OCI-LY3 (cell line): ENCODE data around the gene ADGRB3.

Source experiments
- H2AFZ ChIP-seq: fragments of 200-600, 300-600 bp; shearing (Covaris generic); 2 replicates; pipeline ENCODE4 v1.6.0; 2014; ENCODE audit warnings: antibody characterized with exemption, low read depth, low read length
- H3K27ac ChIP-seq: fragments of 200-600, 300-600 bp; sonication (generic); 2 replicates; pipeline ENCODE4 v1.5.1; 2014; ENCODE audit warnings: mild to moderate bottlenecking, low read length, moderate library complexity, mixed read lengths
- H3K27me3 ChIP-seq: fragments of 200-600, 300-600 bp; sonication (generic); 2 replicates; pipeline ENCODE4 v1.6.1; 2014; ENCODE audit warnings: low read depth, low read length, mixed read lengths
- H3K36me3 ChIP-seq: fragments of 200-600, 300-600 bp; sonication (generic); replicated peaks from 2 replicates; pipeline ENCODE3; 2014; ENCODE audit warnings: low read depth, low read length, mixed read lengths
- H3K4me1 ChIP-seq: fragments of 300-600, 200-600 bp; sonication (generic); 2 replicates; pipeline ENCODE4 v1.6.1; 2014; ENCODE audit warnings: low read length, mixed read lengths
- H3K4me2 ChIP-seq: fragments of 200-600, 300-600 bp; sonication (generic); 2 replicates; pipeline ENCODE4 v1.6.1; 2014; ENCODE audit warnings: low read length, mixed read lengths
- H3K4me3 ChIP-seq: fragments of 300-600, 200-600 bp; sonication (generic); 2 replicates; pipeline ENCODE4 v1.5.1; 2014; ENCODE audit warnings: antibody characterized with exemption, mild to moderate bottlenecking, low read length, moderate library complexity
- H3K79me2 ChIP-seq: fragments of 300-600, 200-600 bp; shearing (Covaris generic); 2 replicates; pipeline ENCODE4 v1.6.1; 2014; ENCODE audit warnings: mild to moderate bottlenecking, low read length, mixed read lengths
- H3K9ac ChIP-seq: fragments of 300-600, 200-600 bp; shearing (Covaris generic); 2 replicates; pipeline ENCODE4 v1.6.0; 2014; ENCODE audit warnings: mild to moderate bottlenecking, low read length, moderate library complexity
- H3K9me3 ChIP-seq: fragments of 200-600, 300-600 bp; shearing (Covaris generic); 2 replicates; pipeline ENCODE4 v1.6.1; 2014; ENCODE audit warnings: low read length, mixed read lengths; ENCODE audit not compliant: insufficient read depth
- H4K20me1 ChIP-seq: fragments of 200-600, 300-600 bp; sonication (generic); 2 replicates; pipeline ENCODE4 v1.6.1; 2016; ENCODE audit warnings: low read length, mixed read lengths; ENCODE audit not compliant: insufficient read depth
- EZH2phosphoT487 ChIP-seq: fragments of 200-600 bp; shearing (Covaris generic); IDR thresholded peaks from 2 replicates; pipeline ENCODE4 v1.6.1; 2018; ENCODE audit warnings: antibody characterized with exemption, mixed run types, low read depth
- TF ChIP-seq, protein P1 (sequence below): fragments of 200-600, 300-600 bp; sonication (generic); IDR thresholded peaks from 2 replicates; pipeline ENCODE4 v1.5.1; 2014; ENCODE audit warnings: antibody characterized with exemption, low read length, low read depth

Gene ADGRB3

DNA sequence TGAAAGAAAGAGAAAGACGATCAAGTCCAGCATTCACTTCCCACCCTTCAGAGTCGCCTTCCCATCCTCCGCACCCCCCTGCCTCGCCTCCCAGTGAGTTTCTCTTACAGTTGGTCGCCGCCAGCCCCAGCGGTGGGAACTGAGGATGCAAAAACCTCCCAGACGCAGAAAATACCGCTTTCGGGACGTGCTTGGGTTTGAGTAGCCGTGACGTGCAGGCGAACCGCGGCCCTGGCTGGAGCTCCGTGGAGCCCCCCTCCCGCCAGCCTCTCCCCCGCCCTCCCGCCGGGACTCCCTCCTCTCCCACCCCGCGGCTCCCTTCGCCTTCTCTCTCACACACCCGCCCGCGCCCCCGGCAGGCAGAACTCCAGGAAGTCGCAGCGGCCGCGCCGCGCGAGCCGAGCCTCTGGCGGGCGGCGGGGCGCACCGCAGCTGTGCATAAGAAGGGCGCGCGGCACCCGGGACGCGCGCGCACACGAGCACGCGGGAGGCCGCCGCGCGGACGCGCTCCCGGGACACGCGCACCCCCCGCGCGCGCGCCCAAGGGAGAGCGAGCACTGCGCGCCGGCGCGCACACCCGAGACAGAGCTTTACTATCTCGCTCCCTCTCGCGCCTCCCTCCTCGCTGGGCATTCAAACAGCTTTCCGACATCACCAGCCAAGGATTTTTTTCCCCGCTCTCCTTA lies at the start of gene ADGRB3:
Gene ADGRB3, plus strand, starts transcription at position 557 of the 686 bp plus-strand sequence. CDS start 3,394 bp downstream, outside the sequence.
- H3K9ac ChIP-seq: peak within 1 kb of the TSS; percentile 69
- H3K27me3 ChIP-seq: 0 out of 2 replicates have a peak, but pooled peaks cover 6% of the 10 kb centered on the region
- H3K79me2 ChIP-seq: no peaks in the 10 kb centered on the region
- H3K27ac ChIP-seq: no peak within 1 kb of the TSS
- H3K4me2 ChIP-seq: peak within 1 kb of the TSS; percentile 76
- TF ChIP-seq, protein P1, sequence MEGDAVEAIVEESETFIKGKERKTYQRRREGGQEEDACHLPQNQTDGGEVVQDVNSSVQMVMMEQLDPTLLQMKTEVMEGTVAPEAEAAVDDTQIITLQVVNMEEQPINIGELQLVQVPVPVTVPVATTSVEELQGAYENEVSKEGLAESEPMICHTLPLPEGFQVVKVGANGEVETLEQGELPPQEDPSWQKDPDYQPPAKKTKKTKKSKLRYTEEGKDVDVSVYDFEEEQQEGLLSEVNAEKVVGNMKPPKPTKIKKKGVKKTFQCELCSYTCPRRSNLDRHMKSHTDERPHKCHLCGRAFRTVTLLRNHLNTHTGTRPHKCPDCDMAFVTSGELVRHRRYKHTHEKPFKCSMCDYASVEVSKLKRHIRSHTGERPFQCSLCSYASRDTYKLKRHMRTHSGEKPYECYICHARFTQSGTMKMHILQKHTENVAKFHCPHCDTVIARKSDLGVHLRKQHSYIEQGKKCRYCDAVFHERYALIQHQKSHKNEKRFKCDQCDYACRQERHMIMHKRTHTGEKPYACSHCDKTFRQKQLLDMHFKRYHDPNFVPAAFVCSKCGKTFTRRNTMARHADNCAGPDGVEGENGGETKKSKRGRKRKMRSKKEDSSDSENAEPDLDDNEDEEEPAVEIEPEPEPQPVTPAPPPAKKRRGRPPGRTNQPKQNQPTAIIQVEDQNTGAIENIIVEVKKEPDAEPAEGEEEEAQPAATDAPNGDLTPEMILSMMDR: no peak
- TF ChIP-seq EZH2phosphoT487: no peak
- peak within 1 kb of the TSS; percentile 88 for H3K4me3 ChIP-seq
- H4K20me1 ChIP-seq: no peaks in the 10 kb centered on the region
- H2AFZ ChIP-seq: peak within 1 kb of the TSS; percentile 91
- no peaks in the 10 kb centered on the region for H3K9me3 ChIP-seq
- peaks cover 16% of the 10 kb centered on the region for H3K4me1 ChIP-seq
- no peaks in the 10 kb centered on the region for H3K36me3 ChIP-seq

GRCh38 chr6:68593558-68593957 lies 41.5 kb upstream of the ADGRB3 start:
- Histone ChIP-seq H3K9ac (no peak overlapping the region), H3K36me3 (no peaks in the 10 kb centered on the region), H3K27me3 (no peaks in the 10 kb centered on the region), H3K4me1 (no peaks in the 10 kb centered on the region), H3K4me2 (no peak overlapping the region), H3K27ac (no peak overlapping the region), H3K79me2 (no peaks in the 10 kb centered on the region), H3K4me3 (no peak overlapping the region), H3K9me3 (no peaks in the 10 kb centered on the region), H4K20me1 (no peaks in the 10 kb centered on the region), H2AFZ (no peak overlapping the region)
- no peak for TF ChIP-seq EZH2phosphoT487
- TF ChIP-seq, protein P1: no peak

GRCh38 chr6:68597642-68598041 lies 37.4 kb upstream of the ADGRB3 start:
- no peak overlapping the region for H3K4me3 ChIP-seq

GRCh38 chr6:68615938-68616337 lies 19.1 kb upstream of the ADGRB3 start:
- Histone ChIP-seq H3K4me1 (peaks cover 4% of the 10 kb centered on the region), H3K79me2 (no peaks in the 10 kb centered on the region), H3K27me3 (no peaks in the 10 kb centered on the region), H3K27ac (no peak overlapping the region), H3K4me3 (no peak overlapping the region), H2AFZ (no peak overlapping the region), H3K9me3 (no peaks in the 10 kb centered on the region), H3K9ac (no peak overlapping the region), H4K20me1 (no peaks in the 10 kb centered on the region), H3K4me2 (no peak overlapping the region), H3K36me3 (no peaks in the 10 kb centered on the region)
- TF ChIP-seq, protein P1: no peak
- no peak for TF ChIP-seq EZH2phosphoT487

More at GRCh38 chr6:68597642-68598041, 37.4 kb upstream of the ADGRB3 start:
- Histone ChIP-seq H3K9ac (no peak overlapping the region), H3K27ac (no peak overlapping the region), H3K27me3 (no peaks in the 10 kb centered on the region), H3K4me1 (no peaks in the 10 kb centered on the region), H3K79me2 (no peaks in the 10 kb centered on the region), H3K36me3 (no peaks in the 10 kb centered on the region), H3K4me2 (no peak overlapping the region), H2AFZ (no peak overlapping the region), H3K9me3 (no peaks in the 10 kb centered on the region), H4K20me1 (no peaks in the 10 kb centered on the region)
- TF ChIP-seq, protein P1: no peak
- TF ChIP-seq EZH2phosphoT487: no peak
